Sigmoid colon (tissue), 7 donors: Measurements from ENCODE around the gene MAU2. TPM values are rescaled to one million over a fixed set of nuclear protein-coding genes. Genes with fewer than 3 reads are reported as not detected.

ENCODE experiments used
- DNase-seq: peaks from one replicate; pipeline ENCODE4 v3.0.0-alpha.2; 2019
- H3K27ac ChIP-seq, 4 donors: fragments of 200-600 bp; sonication (generic); one replicate each; pipeline ENCODE4 v1.5.1; 2016 to 2019; ENCODE audit warnings: mild to moderate bottlenecking in 1 of 4
- H3K27me3 ChIP-seq, 3 donors: fragments of 200-600 bp; sonication (generic); one replicate each; pipeline ENCODE4 v1.5.1; 2019; ENCODE audit warnings: mild to moderate bottlenecking in 1 of 3
- H3K36me3 ChIP-seq, 4 donors: fragments of 200-600 bp; sonication (generic); one replicate each; pipeline ENCODE4 v1.5.1; 2016 to 2019
- H3K4me1 ChIP-seq, 4 donors: fragments of 200-600 bp; sonication (generic); one replicate each; pipeline ENCODE4 v1.5.1; 2017 to 2019
- H3K4me3 ChIP-seq, 4 donors: fragments of 200-600 bp; sonication (generic); one replicate each; pipeline ENCODE4 v1.5.1; 2017 to 2019; ENCODE audit warnings: mild to moderate bottlenecking in 2 of 4, moderate library complexity in 1 of 4
- H3K9me3 ChIP-seq, 4 donors: fragments of 200-600 bp in 3 of 4; sonication (generic) in 3 of 4; one replicate each; pipeline versions ENCODE4 v1.5.1 to v1.6.1; 2013 to 2019
- CTCF ChIP-seq, 4 experiments: fragments of 450-650 bp in 3 of 4; fragments of 200-600 bp in 1 of 4; IDR thresholded peaks; one replicate each; pipeline ENCODE4 v1.5.1; 2016 to 2019; ENCODE audit warnings: antibody characterized with exemption in 4 of 4, mild to moderate bottlenecking in 3 of 4, moderate library complexity in 2 of 4
- EP300 ChIP-seq, 4 donors: sonication (generic); formaldehyde crosslinking; IDR thresholded peaks; one replicate each; pipeline ENCODE4 v1.6.1; 2017; ENCODE audit warnings: antibody characterized with exemption in 4 of 4
- POLR2A ChIP-seq, 2 donors: fragments of 450-650 bp; IDR thresholded peaks; one replicate each; pipeline ENCODE4 v1.6.1; 2016; ENCODE audit warnings: antibody characterized with exemption in 2 of 2, mild to moderate bottlenecking in 2 of 2, moderate library complexity in 2 of 2
- POLR2AphosphoS5 ChIP-seq, 4 donors: sonication (generic); formaldehyde crosslinking; IDR thresholded peaks; one replicate each; pipeline ENCODE4 v1.6.1; 2017; ENCODE audit warnings: antibody characterized with exemption in 4 of 4
- WGBS, 2 donors: extraction: QIAGEN DNeasy Blood & Tissue Kit; methylation state at CpG; one replicate each; pipeline ENCODE4 v1.1.7; 2013; 5-methylcytosine and 5-hydroxymethylcytosine counted together
- intact Hi-C: fragments of 100-400 bp; cut with DNase I; formaldehyde crosslinking; loops from one replicate; pipeline ENCODE4 v1.15.1; 2023
- polyA plus RNA-seq, 3 donors: library from polyadenylated mRNA; stranded (reverse); fragments of 200-250 nt; gene quantifications; one replicate each; pipeline ENCODE4 v1.2.3, GENCODE V29; 2013
- total RNA-seq, 4 donors: library from RNA; depleted of rRNA; stranded (reverse); fragments of >200 nt; gene quantifications; one replicate each; pipeline ENCODE4 v1.1.0, GENCODE V29; 2016
- donor health status: healthy with polysubstance abuse.
- donor health status: Bipolar disorder and iron deficiency.
- donor health status: healthy.

MAU2 gene
- total and polyA plus RNA-seq, 7 donors, result 7.8 to 94.4 (median 33.3) TPM

GRCh38 chr19:19305696-19306095 is 14.9 kb upstream of the MAU2 start:
- intact Hi-C loops, result no loop called here
- H3K4me1 ChIP-seq, result no peaks in the 10 kb centered on the region
- H3K27me3 ChIP-seq, result no peaks in the 10 kb centered on the region
- WGBS, 2 donors, result 96 to 97% methylated on average over 16 of the region's 16 CpGs
- no peak overlapping the region for H3K4me3 ChIP-seq
- H3K36me3 ChIP-seq, result peaks cover 37 to 100% (median 61%) of the 10 kb centered on the region in 4 donors
- H3K27ac ChIP-seq, result no peak overlapping the region
- no peak for TF ChIP-seq CTCF (IDR thresholded peaks at IDR 0.05)
- no peak for TF ChIP-seq POLR2A (IDR thresholded peaks at IDR 0.05)
- TF ChIP-seq POLR2AphosphoS5 (IDR thresholded peaks at IDR 0.05), result no peak
- no peak for TF ChIP-seq EP300 (IDR thresholded peaks at IDR 0.05)
- DNase-seq, result no peak
- no peaks in the 10 kb centered on the region for H3K9me3 ChIP-seq

DNA sequence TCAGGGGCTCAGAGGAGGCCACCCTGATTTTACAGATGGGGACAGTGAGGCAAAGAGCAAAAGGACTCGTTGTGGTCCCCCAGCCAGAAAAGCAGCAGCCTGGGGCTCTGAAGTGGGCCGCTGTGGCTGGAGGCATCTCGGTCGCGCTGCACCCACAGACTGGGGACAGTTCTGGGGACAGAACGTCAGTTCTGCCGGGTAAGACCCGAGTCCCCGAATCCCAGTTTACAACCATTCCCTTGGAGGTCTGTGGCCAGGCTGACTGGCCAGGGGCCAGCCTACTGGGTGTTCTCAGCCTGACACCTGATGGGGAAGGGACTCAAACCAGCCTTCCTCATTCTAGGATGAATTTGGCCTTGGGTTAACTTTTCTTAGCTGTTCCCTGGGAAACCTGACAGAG is 14.4 kb upstream of the MAU2 start:
- intact Hi-C loops, result no loop called here

DNA sequence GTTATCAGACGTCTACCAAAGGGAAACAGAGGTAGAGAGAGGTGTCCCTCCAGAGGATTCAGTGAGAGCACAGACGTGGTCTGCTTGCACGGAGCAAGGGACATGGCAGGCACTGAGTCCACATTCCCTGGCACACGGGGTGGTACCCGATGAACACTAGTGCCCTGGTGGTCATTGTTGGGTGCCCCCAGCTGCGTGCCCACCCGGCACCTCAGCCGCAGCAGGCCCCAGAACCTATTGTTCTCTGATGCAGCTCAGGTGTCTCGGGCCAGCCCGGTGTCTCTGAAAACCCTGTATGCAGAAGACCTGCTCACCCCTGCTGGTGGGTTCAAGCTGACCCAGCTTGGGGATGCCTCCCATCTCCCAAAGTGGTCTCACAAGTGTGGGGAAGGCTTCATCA is 12.3 kb upstream of the MAU2 start:
- WGBS, 2 donors, result 95 to 97% methylated on average over 10 of the region's 10 CpGs
- intact Hi-C loops, result no loop called here
- no peaks in the 10 kb centered on the region for H3K9me3 ChIP-seq

More for the DNA sequence above, 14.4 kb upstream of the MAU2 start:
- Histone ChIP-seq H3K36me3 (peaks cover 37 to 98% (median 56%) of the 10 kb centered on the region in 4 donors), H3K4me1 (no peaks in the 10 kb centered on the region), H3K27me3 (no peaks in the 10 kb centered on the region), H3K9me3 (no peaks in the 10 kb centered on the region), H3K4me3 (no peak overlapping the region), H3K27ac (no peak overlapping the region)
- TF ChIP-seq CTCF (IDR thresholded peaks at IDR 0.05) (no peak), POLR2AphosphoS5 (IDR thresholded peaks at IDR 0.05) (no peak)
- no peak for DNase-seq
- WGBS, 2 donors, result 95 to 96% methylated on average over 9 of the region's 9 CpGs

GRCh38 chr19:19315444-19315843 is 5.2 kb upstream of the MAU2 start:
- peaks cover 0 to 18% (median 13%) of the 10 kb centered on the region in 4 donors for H3K4me1 ChIP-seq
- peaks cover 0 to 57% (median 13%) of the 10 kb centered on the region in 4 donors for H3K36me3 ChIP-seq
- H3K4me3 ChIP-seq, result no peak overlapping the region
- no peaks in the 10 kb centered on the region for H3K27me3 ChIP-seq
- intact Hi-C loops, result no loop called here
- TF ChIP-seq EP300 (IDR thresholded peaks at IDR 0.05), result no peak
- no peak for TF ChIP-seq CTCF (IDR thresholded peaks at IDR 0.05)
- no peak for TF ChIP-seq POLR2AphosphoS5 (IDR thresholded peaks at IDR 0.05)
- no peak for TF ChIP-seq POLR2A (IDR thresholded peaks at IDR 0.05)
- no peak overlapping the region for H3K27ac ChIP-seq
- WGBS, 2 donors, result 95 to 96% methylated on average over 2 of the region's 2 CpGs
- H3K9me3 ChIP-seq, result no peaks in the 10 kb centered on the region
- no peak for DNase-seq

More for the DNA sequence above, 12.3 kb upstream of the MAU2 start:
- H3K36me3 ChIP-seq, result peaks cover 21 to 94% (median 43%) of the 10 kb centered on the region in 4 donors
- H3K27me3 ChIP-seq, result no peaks in the 10 kb centered on the region
- no peak overlapping the region for H3K27ac ChIP-seq
- no peak overlapping the region for H3K4me3 ChIP-seq
- H3K4me1 ChIP-seq, result no peaks in the 10 kb centered on the region
- DNase-seq, result no peak
- TF ChIP-seq EP300 (IDR thresholded peaks at IDR 0.05) (no peak), POLR2AphosphoS5 (IDR thresholded peaks at IDR 0.05) (no peak)

DNA sequence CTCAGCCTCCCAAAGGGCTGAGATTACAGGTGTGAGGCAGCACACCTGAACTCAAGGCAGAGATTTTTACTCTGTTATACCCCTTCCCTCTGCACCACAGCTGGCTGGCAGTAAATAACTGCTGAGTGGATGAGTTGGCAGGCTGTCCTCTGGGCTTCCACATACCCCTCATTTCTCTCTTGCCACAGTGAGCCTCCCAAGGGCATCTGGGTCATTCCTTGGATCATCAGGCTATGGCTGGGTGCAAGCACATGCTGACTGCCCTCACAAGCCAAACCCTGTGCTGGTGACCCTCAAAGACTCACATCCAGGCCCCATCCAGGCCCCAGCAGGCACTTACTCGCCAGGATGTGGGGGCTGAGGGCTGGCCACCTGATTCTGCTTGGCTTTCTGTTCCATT is 4.5 kb upstream of the MAU2 start:
- 92 to 93% methylated on average over 1 of the region's 1 CpG for WGBS, 2 donors
- H3K4me3 ChIP-seq, result no peak overlapping the region
- peaks cover 0 to 18% (median 13%) of the 10 kb centered on the region in 4 donors for H3K4me1 ChIP-seq
- H3K27me3 ChIP-seq, result no peaks in the 10 kb centered on the region
- no peak overlapping the region for H3K27ac ChIP-seq
- DNase-seq, result no peak
- intact Hi-C loops, result no loop called here
- no peaks in the 10 kb centered on the region for H3K9me3 ChIP-seq
- peaks cover 0 to 52% (median 12%) of the 10 kb centered on the region in 4 donors for H3K36me3 ChIP-seq
- TF ChIP-seq POLR2AphosphoS5 (IDR thresholded peaks at IDR 0.05) (no peak), EP300 (IDR thresholded peaks at IDR 0.05) (no peak), POLR2A (IDR thresholded peaks at IDR 0.05) (no peak), CTCF (IDR thresholded peaks at IDR 0.05) (no peak)
